ENCODE measurements around the gene MYH6. TPM values are rescaled to one million over a fixed set of nuclear protein-coding genes. Genes with fewer than 3 reads are reported as not detected.
"Not testable (repeated sequence)": the region's sequence is repeated elsewhere in the genome, so short reads cannot be mapped to it uniquely, and the experiment has no call there.

MYH6 gene
- total and polyA plus RNA-seq, 4 donors, result 0.11 to 0.16 TPM; not detected in 2

DNA sequence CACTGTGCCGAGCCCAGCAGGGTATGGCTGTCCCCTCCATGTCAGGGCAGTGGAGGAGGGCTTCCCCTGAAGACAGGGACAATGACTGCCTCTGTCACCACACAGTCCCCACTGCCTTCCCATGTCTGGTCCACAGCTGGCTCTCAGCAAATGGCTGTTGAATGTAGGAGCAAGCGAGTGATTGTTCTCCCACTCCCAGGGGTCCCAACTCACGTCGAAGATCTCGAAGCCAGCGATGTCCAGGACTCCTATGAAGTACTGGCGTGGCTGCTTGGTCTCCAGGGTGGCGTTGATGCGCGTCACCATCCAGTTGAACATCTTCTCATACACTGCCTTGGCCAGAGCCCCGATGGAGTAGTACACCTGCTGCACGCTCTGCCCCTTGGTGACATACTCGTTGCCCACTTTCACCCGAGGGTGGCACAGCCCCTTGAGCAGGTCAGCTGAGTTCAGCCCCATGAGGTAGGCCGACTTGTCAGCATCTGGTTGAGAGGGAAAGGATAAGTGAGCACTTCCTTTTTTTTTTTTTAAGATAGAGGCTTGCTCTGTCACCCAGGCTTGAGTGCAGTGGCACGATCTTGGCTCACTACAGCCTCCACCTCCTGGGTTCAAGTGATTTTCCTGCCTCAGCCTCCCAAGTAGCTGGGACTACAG lies 7.5 kb downstream of the MYH6 start:
- not testable (repeated sequence) for H3K36me3 ChIP-seq (ENCODE audit: control insufficient read depth, insufficient read depth, low read length); H3K4me3 ChIP-seq (ENCODE audit: low read depth, low read length); H3K27me3 ChIP-seq (ENCODE audit: control insufficient read depth, insufficient read depth, low read length); DNase-seq (ENCODE audit: low read depth in 4 of 6, low spot score in 6 of 6); H3K27ac ChIP-seq (ENCODE audit: low read depth, low read length); H3K4me1 ChIP-seq (ENCODE audit: control insufficient read depth, insufficient read depth, low read length); H3K9me3 ChIP-seq (ENCODE audit: control insufficient read depth, insufficient read depth, low read length)
- 86% methylated on average over 15 of the region's 16 CpGs for WGBS (ENCODE audit: insufficient coverage)

DNA sequence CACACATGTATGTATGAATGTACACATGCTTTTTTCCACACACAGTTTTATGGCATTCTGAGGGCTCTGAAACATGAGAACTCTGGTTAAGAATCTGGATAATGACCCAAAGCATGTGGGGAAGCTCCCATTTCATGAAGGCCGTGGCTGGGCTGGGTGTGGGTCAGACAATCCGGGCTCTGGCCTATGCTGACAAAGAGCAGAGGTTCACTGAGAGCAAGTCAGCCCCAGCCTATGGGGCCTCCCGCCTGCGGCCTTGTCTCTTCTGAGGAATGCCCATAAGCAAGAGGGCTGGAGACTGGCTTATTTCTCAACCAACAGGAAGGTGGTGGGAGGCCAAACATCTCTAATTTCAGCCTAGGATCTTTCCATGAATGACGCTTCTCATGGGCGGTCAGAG lies 8.5 kb downstream of the MYH6 start:
- H3K36me3 ChIP-seq (ENCODE audit: control insufficient read depth, insufficient read depth, low read length), result no peaks in the 10 kb centered on the region
- H3K9me3 ChIP-seq (ENCODE audit: control insufficient read depth, insufficient read depth, low read length), result no peaks in the 10 kb centered on the region

DNA sequence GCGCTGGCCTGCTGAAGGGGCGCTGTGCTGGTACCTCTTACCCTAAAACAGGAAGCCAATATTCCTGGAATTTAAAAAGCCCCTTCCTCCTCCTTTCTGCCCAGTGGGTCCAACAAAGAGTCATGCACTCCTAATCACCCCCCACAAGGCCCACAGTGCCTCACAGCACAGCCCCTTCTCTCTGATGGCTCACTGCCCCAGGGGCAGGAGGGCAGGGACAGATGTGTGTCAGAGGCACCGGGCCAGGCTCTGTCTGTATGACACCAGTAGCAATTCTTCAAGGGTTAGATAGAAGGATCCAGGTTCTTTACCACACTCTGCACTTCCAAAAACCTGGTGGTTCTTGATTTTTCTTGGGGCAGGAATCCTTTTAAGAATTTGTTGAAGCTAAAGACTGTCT lies 8.9 kb downstream of the MYH6 start:
- no peak overlapping the region for H3K4me3 ChIP-seq (ENCODE audit: low read depth, low read length)
- no peak overlapping the region for H3K27ac ChIP-seq (ENCODE audit: low read depth, low read length)
- no peaks in the 10 kb centered on the region for H3K4me1 ChIP-seq (ENCODE audit: control insufficient read depth, insufficient read depth, low read length)
- no peaks in the 10 kb centered on the region for H3K27me3 ChIP-seq (ENCODE audit: control insufficient read depth, insufficient read depth, low read length)
- WGBS (ENCODE audit: insufficient coverage), result 94% methylated on average over 2 of the region's 3 CpGs
- DNase-seq (ENCODE audit: low read depth in 4 of 6, low spot score in 6 of 6), result no peak
- no peaks in the 10 kb centered on the region for H3K9me3 ChIP-seq (ENCODE audit: control insufficient read depth, insufficient read depth, low read length)
- no peaks in the 10 kb centered on the region for H3K36me3 ChIP-seq (ENCODE audit: control insufficient read depth, insufficient read depth, low read length)

More for the DNA sequence above, 8.5 kb downstream of the MYH6 start:
- Histone ChIP-seq H3K27me3 (ENCODE audit: control insufficient read depth, insufficient read depth, low read length) (no peaks in the 10 kb centered on the region), H3K4me1 (ENCODE audit: control insufficient read depth, insufficient read depth, low read length) (no peaks in the 10 kb centered on the region), H3K27ac (ENCODE audit: low read depth, low read length) (no peak overlapping the region), H3K4me3 (ENCODE audit: low read depth, low read length) (no peak overlapping the region)
- 93% methylated on average over 4 of the region's 6 CpGs for WGBS (ENCODE audit: insufficient coverage)
- DNase-seq (ENCODE audit: low read depth in 4 of 6, low spot score in 6 of 6), result no peak

DNA sequence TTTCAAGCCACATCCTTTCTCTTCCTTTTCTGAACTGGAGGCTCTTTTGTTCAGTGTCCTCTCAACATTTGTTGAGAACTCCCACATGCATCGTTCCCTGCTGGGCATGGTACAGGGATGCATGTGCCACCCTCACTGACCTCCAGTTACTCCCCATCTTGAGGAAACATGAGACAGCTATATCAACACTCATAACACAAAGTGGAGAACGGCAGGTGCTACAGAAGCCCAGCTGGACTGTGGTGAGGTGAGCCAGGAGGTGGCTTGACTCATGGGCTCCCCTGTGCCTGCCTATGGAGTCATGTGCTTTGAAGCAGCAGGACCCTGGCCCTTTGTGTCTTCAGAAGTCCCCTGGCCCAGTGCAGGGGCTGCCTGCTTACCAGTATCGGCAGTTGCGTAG lies 9.7 kb downstream of the MYH6 start:
- no peak for DNase-seq (ENCODE audit: low read depth in 4 of 6, low spot score in 6 of 6)
- H3K4me1 ChIP-seq (ENCODE audit: control insufficient read depth, insufficient read depth, low read length), result no peaks in the 10 kb centered on the region
- H3K36me3 ChIP-seq (ENCODE audit: control insufficient read depth, insufficient read depth, low read length), result no peaks in the 10 kb centered on the region
- no peaks in the 10 kb centered on the region for H3K9me3 ChIP-seq (ENCODE audit: control insufficient read depth, insufficient read depth, low read length)
- no peak overlapping the region for H3K27ac ChIP-seq (ENCODE audit: low read depth, low read length)
- no peaks in the 10 kb centered on the region for H3K27me3 ChIP-seq (ENCODE audit: control insufficient read depth, insufficient read depth, low read length)
- H3K4me3 ChIP-seq (ENCODE audit: low read depth, low read length), result no peak overlapping the region
- WGBS (ENCODE audit: insufficient coverage), result 90% methylated on average over 3 of the region's 4 CpGs

DNA sequence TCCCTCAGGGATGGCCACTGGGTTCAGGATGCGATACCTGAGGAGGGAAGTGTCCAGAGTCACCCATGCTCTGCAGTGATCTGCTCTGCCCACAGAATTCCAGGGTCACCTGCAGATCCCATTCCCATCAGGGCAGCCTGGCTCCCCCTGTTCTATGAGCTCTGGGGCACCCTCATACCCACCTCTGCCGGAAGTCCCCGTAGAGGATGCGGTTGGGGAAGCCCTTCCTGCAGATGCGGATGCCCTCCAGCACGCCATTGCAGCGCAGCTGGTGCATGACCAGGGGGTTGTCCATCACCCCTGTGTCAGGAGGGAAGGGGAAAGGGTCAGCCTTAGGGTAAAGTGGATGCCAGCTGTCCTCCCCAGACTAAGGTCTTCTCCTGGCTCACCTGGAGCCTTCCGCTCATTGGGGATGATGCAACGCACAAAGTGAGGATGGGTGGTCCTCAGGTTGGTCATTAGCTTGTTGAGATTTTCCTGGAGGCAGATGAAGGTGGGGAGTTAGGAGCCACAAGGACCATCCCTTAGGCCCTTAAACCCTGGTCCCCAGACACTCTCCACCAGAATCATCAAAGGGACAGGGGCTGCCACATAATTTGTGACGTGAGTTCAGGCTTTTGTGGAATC lies 11.2 kb downstream of the MYH6 start:
- Histone ChIP-seq H3K36me3 (ENCODE audit: control insufficient read depth, insufficient read depth, low read length) (no peaks in the 10 kb centered on the region), H3K27ac (ENCODE audit: low read depth, low read length) (no peak overlapping the region), H3K4me1 (ENCODE audit: control insufficient read depth, insufficient read depth, low read length) (no peaks in the 10 kb centered on the region), H3K9me3 (ENCODE audit: control insufficient read depth, insufficient read depth, low read length) (no peaks in the 10 kb centered on the region), H3K4me3 (ENCODE audit: low read depth, low read length) (no peak overlapping the region), H3K27me3 (ENCODE audit: control insufficient read depth, insufficient read depth, low read length) (no peaks in the 10 kb centered on the region)
- DNase-seq (ENCODE audit: low read depth in 4 of 6, low spot score in 6 of 6), result no peak
- 92% methylated on average over 8 of the region's 10 CpGs for WGBS (ENCODE audit: insufficient coverage)

DNA sequence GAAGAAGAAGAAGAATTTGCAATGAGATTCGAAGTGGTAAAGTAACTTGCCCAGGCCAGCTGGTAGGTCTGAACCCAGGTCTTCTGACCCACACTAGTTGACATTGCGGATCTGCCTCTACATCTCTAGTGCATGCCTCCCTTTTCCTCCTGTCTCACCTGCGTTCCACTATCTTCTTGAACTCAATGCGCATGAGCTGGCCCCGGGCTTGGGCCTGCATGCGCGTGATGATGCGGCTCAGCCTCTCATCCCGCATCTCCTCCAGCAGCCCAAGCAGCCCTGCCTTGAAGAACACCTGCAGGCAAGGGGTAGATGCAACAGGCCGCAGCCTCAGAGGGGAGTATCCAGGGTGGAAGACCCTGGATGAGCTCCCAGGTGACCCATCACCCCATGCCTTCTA lies 11.9 kb downstream of the MYH6 start:
- no peaks in the 10 kb centered on the region for H3K36me3 ChIP-seq (ENCODE audit: control insufficient read depth, insufficient read depth, low read length)
- 96% methylated on average over 3 of the region's 10 CpGs for WGBS (ENCODE audit: insufficient coverage)

DNA sequence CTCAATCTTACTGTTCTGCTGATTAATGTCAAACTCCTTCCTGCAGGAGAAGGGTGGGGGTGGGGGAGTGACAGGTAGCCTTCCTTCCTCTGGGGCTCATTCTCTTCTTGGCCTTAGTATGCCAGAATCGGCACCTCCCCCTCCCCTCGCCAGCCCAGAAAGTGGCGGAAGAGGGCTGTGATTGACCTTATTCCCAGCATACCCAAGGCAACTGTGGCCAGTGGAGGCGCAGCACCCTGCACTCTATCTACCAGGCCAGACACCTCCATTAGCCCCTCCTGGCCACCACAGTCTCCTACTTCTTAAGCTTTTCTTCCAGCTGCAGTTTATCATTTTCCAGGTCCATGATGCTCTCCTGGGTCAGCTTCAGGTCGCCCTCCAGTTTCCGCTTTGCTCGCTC lies 15.5 kb downstream of the MYH6 start:
- Histone ChIP-seq H3K36me3 (ENCODE audit: control insufficient read depth, insufficient read depth, low read length) (no peaks in the 10 kb centered on the region), H3K27me3 (ENCODE audit: control insufficient read depth, insufficient read depth, low read length) (no peaks in the 10 kb centered on the region), H3K4me1 (ENCODE audit: control insufficient read depth, insufficient read depth, low read length) (no peaks in the 10 kb centered on the region), H3K27ac (ENCODE audit: low read depth, low read length) (no peak overlapping the region), H3K9me3 (ENCODE audit: control insufficient read depth, insufficient read depth, low read length) (no peaks in the 10 kb centered on the region), H3K4me3 (ENCODE audit: low read depth, low read length) (no peak overlapping the region)
- DNase-seq (ENCODE audit: low read depth in 4 of 6, low spot score in 6 of 6), result no peak
- 77% methylated on average over 6 of the region's 7 CpGs for WGBS (ENCODE audit: insufficient coverage)

More for the DNA sequence above, 11.9 kb downstream of the MYH6 start:
- no peaks in the 10 kb centered on the region for H3K27me3 ChIP-seq (ENCODE audit: control insufficient read depth, insufficient read depth, low read length)
- no peaks in the 10 kb centered on the region for H3K4me1 ChIP-seq (ENCODE audit: control insufficient read depth, insufficient read depth, low read length)
- H3K4me3 ChIP-seq (ENCODE audit: low read depth, low read length), result no peak overlapping the region
- DNase-seq (ENCODE audit: low read depth in 4 of 6, low spot score in 6 of 6), result no peak
- H3K9me3 ChIP-seq (ENCODE audit: control insufficient read depth, insufficient read depth, low read length), result no peaks in the 10 kb centered on the region
- no peak overlapping the region for H3K27ac ChIP-seq (ENCODE audit: low read depth, low read length)

DNA sequence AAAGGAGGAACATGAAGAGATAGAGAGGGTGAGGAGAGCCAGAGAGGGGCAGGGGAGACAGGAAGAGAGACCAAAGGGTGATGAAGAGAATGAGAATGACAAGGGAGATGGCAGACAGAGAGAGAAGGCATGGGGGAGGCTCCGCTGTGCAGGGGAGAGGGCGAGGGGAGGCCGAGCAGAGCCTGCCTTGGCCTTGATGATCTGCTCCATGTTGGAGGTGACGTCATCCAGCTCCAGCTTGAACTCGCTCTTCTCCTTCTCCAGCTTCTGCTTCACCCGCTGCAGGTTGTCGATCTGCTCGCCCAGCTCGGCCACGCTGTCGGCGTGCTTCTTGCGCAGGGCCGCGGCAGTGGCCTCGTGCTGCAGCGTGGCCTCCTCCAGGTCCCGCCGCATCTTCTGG lies 18.2 kb downstream of the MYH6 start:
- not testable (repeated sequence) for H3K4me1 ChIP-seq (ENCODE audit: control insufficient read depth, insufficient read depth, low read length); H3K4me3 ChIP-seq (ENCODE audit: low read depth, low read length); H3K27ac ChIP-seq (ENCODE audit: low read depth, low read length); H3K9me3 ChIP-seq (ENCODE audit: control insufficient read depth, insufficient read depth, low read length); H3K36me3 ChIP-seq (ENCODE audit: control insufficient read depth, insufficient read depth, low read length); H3K27me3 ChIP-seq (ENCODE audit: control insufficient read depth, insufficient read depth, low read length); DNase-seq (ENCODE audit: low read depth in 4 of 6, low spot score in 6 of 6)
- no CpG with 5 or more reads among the region's 19 CpGs for WGBS (ENCODE audit: insufficient coverage)

DNA sequence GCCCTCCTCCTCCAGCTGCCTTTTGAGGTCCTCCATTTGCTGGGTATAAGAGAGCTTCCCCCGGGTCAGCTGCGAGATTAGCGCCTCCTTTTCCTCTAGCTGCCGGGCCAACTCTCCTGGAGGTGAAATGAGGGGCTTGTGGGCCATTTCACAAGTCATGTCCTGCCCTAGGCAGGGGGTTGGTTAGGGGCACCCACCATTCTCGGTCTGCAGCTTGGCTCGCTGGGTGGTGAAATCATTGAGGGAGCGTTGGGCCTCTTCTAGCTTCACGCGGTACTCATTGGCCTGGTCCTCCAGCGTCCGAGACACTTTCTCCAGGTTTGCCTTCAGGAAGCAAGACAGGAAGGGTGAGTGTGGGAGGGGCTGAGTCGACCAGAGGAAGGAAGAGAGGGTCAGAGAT lies 18.7 kb downstream of the MYH6 start:
- no peaks in the 10 kb centered on the region for H3K27me3 ChIP-seq (ENCODE audit: control insufficient read depth, insufficient read depth, low read length)
- no peaks in the 10 kb centered on the region for H3K4me1 ChIP-seq (ENCODE audit: control insufficient read depth, insufficient read depth, low read length)
- no peak overlapping the region for H3K27ac ChIP-seq (ENCODE audit: low read depth, low read length)
- no peak for DNase-seq (ENCODE audit: low read depth in 4 of 6, low spot score in 6 of 6)
- WGBS (ENCODE audit: insufficient coverage), result 84% methylated on average over 12 of the region's 12 CpGs
- H3K4me3 ChIP-seq (ENCODE audit: low read depth, low read length), result no peak overlapping the region
- no peaks in the 10 kb centered on the region for H3K9me3 ChIP-seq (ENCODE audit: control insufficient read depth, insufficient read depth, low read length)
- no peaks in the 10 kb centered on the region for H3K36me3 ChIP-seq (ENCODE audit: control insufficient read depth, insufficient read depth, low read length)

DNA sequence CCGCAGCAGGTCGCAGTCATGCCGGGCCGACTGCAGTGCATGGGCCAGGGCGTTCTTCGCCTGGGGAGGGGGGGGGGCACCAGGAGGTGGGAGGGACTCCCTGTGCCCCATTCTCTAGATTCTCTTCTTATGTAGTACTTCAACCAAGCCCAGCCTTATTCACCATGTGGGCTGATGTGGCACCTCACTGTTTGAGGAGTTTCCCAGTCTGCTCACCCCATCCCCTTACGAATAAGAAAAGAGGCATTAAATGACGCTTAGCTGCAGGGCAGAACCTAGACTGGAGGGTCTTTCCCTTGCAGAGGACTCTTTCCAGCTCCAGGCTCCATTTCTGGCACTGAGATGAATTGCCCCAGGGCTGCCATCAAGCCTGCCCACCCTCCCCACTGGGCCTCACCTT lies 19.1 kb downstream of the MYH6 start:
- WGBS (ENCODE audit: insufficient coverage), result 87% methylated on average over 7 of the region's 8 CpGs
- Histone ChIP-seq H3K9me3 (ENCODE audit: control insufficient read depth, insufficient read depth, low read length) (no peaks in the 10 kb centered on the region), H3K27me3 (ENCODE audit: control insufficient read depth, insufficient read depth, low read length) (no peaks in the 10 kb centered on the region), H3K36me3 (ENCODE audit: control insufficient read depth, insufficient read depth, low read length) (no peaks in the 10 kb centered on the region), H3K4me3 (ENCODE audit: low read depth, low read length) (no peak overlapping the region), H3K27ac (ENCODE audit: low read depth, low read length) (no peak overlapping the region), H3K4me1 (ENCODE audit: control insufficient read depth, insufficient read depth, low read length) (no peaks in the 10 kb centered on the region)
- no peak for DNase-seq (ENCODE audit: low read depth in 4 of 6, low spot score in 6 of 6)

Data from spinal cord (tissue), 10 donors.